Measurements from ENCODE around the gene ST8SIA1. TPM values are rescaled to one million over a fixed set of nuclear protein-coding genes. Genes with fewer than 3 reads are reported as not detected.

ST8SIA1 gene
- total RNA-seq, 2 donors from 2014 or later: under 0.01 TPM; not detected in 1

GRCh38 chr12:22287776-22288621 lies 46.5 kb downstream of the ST8SIA1 start:
- Histone ChIP-seq H3K27me3 (no peaks in the 10 kb centered on the region), H3K4me1 (peaks cover 5% of the 10 kb centered on the region), H3K36me3 (replicated peaks in 1 of 2; ENCODE audit: insufficient read depth in 1 of 2, low read depth in 2 of 2) (no peaks in the 10 kb centered on the region), H3K27ac (no peak overlapping the region), H3K4me3 (no peak overlapping the region), H3K9me3 (no peaks in the 10 kb centered on the region)
- DNase-seq (no peak), ATAC-seq (no peak)
- WGBS, 2 donors: 31 to 47% methylated on average over 11 of the region's 11 CpGs
- TF ChIP-seq, protein P1, sequence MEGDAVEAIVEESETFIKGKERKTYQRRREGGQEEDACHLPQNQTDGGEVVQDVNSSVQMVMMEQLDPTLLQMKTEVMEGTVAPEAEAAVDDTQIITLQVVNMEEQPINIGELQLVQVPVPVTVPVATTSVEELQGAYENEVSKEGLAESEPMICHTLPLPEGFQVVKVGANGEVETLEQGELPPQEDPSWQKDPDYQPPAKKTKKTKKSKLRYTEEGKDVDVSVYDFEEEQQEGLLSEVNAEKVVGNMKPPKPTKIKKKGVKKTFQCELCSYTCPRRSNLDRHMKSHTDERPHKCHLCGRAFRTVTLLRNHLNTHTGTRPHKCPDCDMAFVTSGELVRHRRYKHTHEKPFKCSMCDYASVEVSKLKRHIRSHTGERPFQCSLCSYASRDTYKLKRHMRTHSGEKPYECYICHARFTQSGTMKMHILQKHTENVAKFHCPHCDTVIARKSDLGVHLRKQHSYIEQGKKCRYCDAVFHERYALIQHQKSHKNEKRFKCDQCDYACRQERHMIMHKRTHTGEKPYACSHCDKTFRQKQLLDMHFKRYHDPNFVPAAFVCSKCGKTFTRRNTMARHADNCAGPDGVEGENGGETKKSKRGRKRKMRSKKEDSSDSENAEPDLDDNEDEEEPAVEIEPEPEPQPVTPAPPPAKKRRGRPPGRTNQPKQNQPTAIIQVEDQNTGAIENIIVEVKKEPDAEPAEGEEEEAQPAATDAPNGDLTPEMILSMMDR (IDR thresholded peaks at IDR 0.05): no peak
- intact Hi-C loops (cut with DNase I): no loop called here

GRCh38 chr12:22287101-22287500 lies 47.4 kb downstream of the ST8SIA1 start:
- Histone ChIP-seq H3K4me3 (no peak overlapping the region), H3K27me3 (no peaks in the 10 kb centered on the region), H3K36me3 (replicated peaks in 1 of 2; ENCODE audit: insufficient read depth in 1 of 2, low read depth in 2 of 2) (no peaks in the 10 kb centered on the region), H3K4me1 (peaks cover 5% of the 10 kb centered on the region), H3K9me3 (no peaks in the 10 kb centered on the region), H3K27ac (no peak overlapping the region)
- intact Hi-C loops (cut with DNase I): no loop called here
- TF ChIP-seq, protein P1 (IDR thresholded peaks at IDR 0.05): no peak
- TF ChIP-seq POLR2A (IDR thresholded peaks at IDR 0.05): no peak
- 87 to 91% methylated on average over 3 of the region's 3 CpGs for WGBS, 2 donors
- DNase-seq: no peak
- ATAC-seq: no peak

DNA sequence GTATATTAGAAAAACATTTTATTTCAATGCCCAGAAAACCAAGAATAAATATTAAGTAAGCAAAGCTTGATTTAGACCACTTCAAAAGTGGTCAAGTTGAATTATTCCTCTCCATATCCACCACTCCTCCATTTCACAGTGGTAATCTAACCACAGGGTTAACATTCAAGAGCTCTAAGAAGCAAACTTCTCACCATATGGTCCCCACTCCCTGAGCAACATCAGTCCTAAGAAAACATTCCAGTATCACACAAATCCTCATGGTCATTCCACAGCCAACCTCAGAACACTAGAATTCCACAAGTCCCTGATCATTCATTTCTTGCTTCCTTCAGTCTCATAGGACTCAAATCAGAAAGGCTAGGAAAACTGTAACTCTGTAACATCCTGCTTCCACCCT lies 47.9 kb downstream of the ST8SIA1 start:
- DNase-seq: no peak
- H3K9me3 ChIP-seq: no peaks in the 10 kb centered on the region
- no peak for ATAC-seq
- intact Hi-C loops (cut with DNase I): no loop called here
- no peak overlapping the region for H3K4me3 ChIP-seq
- peaks cover 5% of the 10 kb centered on the region for H3K4me1 ChIP-seq
- no peak for TF ChIP-seq POLR2A (IDR thresholded peaks at IDR 0.05)
- TF ChIP-seq, protein P1 (IDR thresholded peaks at IDR 0.05): no peak
- H3K27me3 ChIP-seq: no peaks in the 10 kb centered on the region
- H3K36me3 ChIP-seq (replicated peaks in 1 of 2; ENCODE audit: insufficient read depth in 1 of 2, low read depth in 2 of 2): no peaks in the 10 kb centered on the region
- H3K27ac ChIP-seq: no peak overlapping the region

DNA sequence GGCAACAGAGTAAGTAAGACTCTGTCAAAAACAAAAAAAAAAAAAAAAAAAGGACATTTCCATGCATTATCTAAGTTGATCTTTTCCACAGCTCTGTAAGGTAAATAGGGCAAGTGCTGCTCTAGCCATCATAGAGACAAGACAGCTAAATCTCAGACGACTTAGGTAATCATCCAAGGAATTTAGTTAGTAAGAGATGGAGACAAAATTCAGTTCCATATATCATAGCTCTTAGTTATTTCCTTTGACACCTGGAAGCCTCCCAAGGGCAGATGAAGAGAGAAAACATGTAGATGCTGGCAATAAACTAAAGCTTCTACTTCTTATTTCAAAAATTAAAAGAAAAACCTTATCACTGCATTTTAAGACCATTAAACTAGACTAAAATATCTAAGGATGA lies 48.7 kb downstream of the ST8SIA1 start:
- no peak for ATAC-seq
- no peak overlapping the region for H3K27ac ChIP-seq
- no peak for DNase-seq
- WGBS, 2 donors: 29 to 48% methylated on average over 1 of the region's 1 CpG
- no peak overlapping the region for H3K4me3 ChIP-seq
- intact Hi-C loops (cut with DNase I): no loop called here
- H3K36me3 ChIP-seq (replicated peaks in 1 of 2; ENCODE audit: insufficient read depth in 1 of 2, low read depth in 2 of 2): no peaks in the 10 kb centered on the region
- TF ChIP-seq, protein P1 (IDR thresholded peaks at IDR 0.05): no peak
- TF ChIP-seq POLR2A (IDR thresholded peaks at IDR 0.05): no peak
- no peaks in the 10 kb centered on the region for H3K27me3 ChIP-seq
- peaks cover 5% of the 10 kb centered on the region for H3K4me1 ChIP-seq
- no peaks in the 10 kb centered on the region for H3K9me3 ChIP-seq

- intact Hi-C loops (cut with DNase I): no loop called here
- no peak for ATAC-seq
Observed at GRCh38 chr12:22284871-22285270, 49.6 kb downstream of the ST8SIA1 start.

More at GRCh38 chr12:22284871-22285270, 49.6 kb downstream of the ST8SIA1 start:
- 61 to 83% methylated on average over 1 of the region's 1 CpG for WGBS, 2 donors
- Histone ChIP-seq H3K4me1 (peaks cover 5% of the 10 kb centered on the region), H3K27ac (no peak overlapping the region), H3K9me3 (no peaks in the 10 kb centered on the region), H3K36me3 (replicated peaks in 1 of 2; ENCODE audit: insufficient read depth in 1 of 2, low read depth in 2 of 2) (no peaks in the 10 kb centered on the region), H3K27me3 (no peaks in the 10 kb centered on the region), H3K4me3 (no peak overlapping the region)
- no peak for DNase-seq
- TF ChIP-seq, protein P1 (IDR thresholded peaks at IDR 0.05): no peak
- no peak for TF ChIP-seq POLR2A (IDR thresholded peaks at IDR 0.05)

All from body of pancreas (tissue), 4 donors.